Endothelial cell of umbilical vein (primary cell): Measurements from ENCODE around the gene PIP5K1C.

ENCODE experiments used
- CTCF ChIP-seq, 2 donors: IDR thresholded peaks; 1 replicate in 1 of 2; 2 replicates in 1 of 2; pipeline ENCODE4 v1.5.1; 2011; ENCODE audit warnings: low read length in 2 of 2, mild to moderate bottlenecking in 2 of 2, moderate library complexity in 2 of 2, control low read depth in 1 of 2, inconsistent platforms in 1 of 2, low read depth in 1 of 2; ENCODE audit not compliant: insufficient read depth in 1 of 2; ENCODE audit errors: extremely low read depth in 1 of 2
- EZH2 ChIP-seq: IDR thresholded peaks from 2 replicates; pipeline ENCODE4 v1.6.1; 2012; ENCODE audit warnings: borderline replicate concordance, low read depth, mild to moderate bottlenecking, moderate library complexity, low read length, inconsistent platforms; ENCODE audit not compliant: severe bottlenecking
- FOS ChIP-seq: IDR thresholded peaks from 2 replicates; pipeline ENCODE4 v1.6.1; 2011; ENCODE audit warnings: mild to moderate bottlenecking, low read length, moderate library complexity, borderline replicate concordance; ENCODE audit not compliant: insufficient read depth
- GATA2 ChIP-seq: IDR thresholded peaks from 2 replicates; pipeline ENCODE4 v1.7.0; 2011; ENCODE audit warnings: low read depth, mild to moderate bottlenecking, moderate library complexity, mixed read lengths, low read length; ENCODE audit not compliant: insufficient read length, insufficient read depth
- JUN ChIP-seq: IDR thresholded peaks from 2 replicates; pipeline ENCODE4 v1.6.1; 2011; ENCODE audit warnings: borderline replicate concordance, low read depth; ENCODE audit not compliant: insufficient read length, insufficient read depth
- MAX ChIP-seq: IDR thresholded peaks from 2 replicates; pipeline ENCODE4 v1.6.1; 2011; ENCODE audit not compliant: insufficient read depth, insufficient read length
- MYC ChIP-seq: IDR thresholded peaks from one replicate; pipeline ENCODE4 v1.6.1; 2011; ENCODE audit warnings: mild to moderate bottlenecking, low read depth, low read length
- POLR2A ChIP-seq: IDR thresholded peaks from 2 replicates; pipeline ENCODE4 v1.6.1; 2012; ENCODE audit warnings: low read depth, mild to moderate bottlenecking, control low read depth, low read length
- POLR2AphosphoS5 ChIP-seq: IDR thresholded peaks from 2 replicates; pipeline ENCODE4 v1.6.1; 2012; ENCODE audit warnings: low read depth, mild to moderate bottlenecking, control low read depth, low read length, moderate library complexity; ENCODE audit not compliant: insufficient read depth

- TF ChIP-seq POLR2A (no peak), CTCF (IDR thresholded peaks at IDR 0.05; ENCODE audit: extremely low read depth in 1 of 2, insufficient read depth in 1 of 2, low read depth in 1 of 2, low read length in 2 of 2) (peak; percentile 57 to 74), JUN (no peak), EZH2 (no peak), POLR2AphosphoS5 (no peak), FOS (no peak), MYC (no peak), GATA2 (no peak), MAX (no peak)
These were observed 7.9 kb downstream of the PIP5K1C start for GRCh38 chr19:3692141-3693024.
